HG02870 (cell line): Measurements from ENCODE around the gene DTNA.
"Not testable (repeated sequence)": the region's sequence is repeated elsewhere in the genome, so short reads cannot be mapped to it uniquely, and the experiment has no call there.

Experiments
- ATAC-seq: cut with Tn5 transposase; IDR thresholded peaks from one replicate; pipeline ENCODE4 v1.9.1; 2021; ENCODE audit warnings: mild to moderate bottlenecking, moderate library complexity; ENCODE audit not compliant: unreplicated experiment

DTNA gene

GRCh38 chr18:34887881-34888580 is 177.9 kb downstream of the DTNA start:
- ATAC-seq = no peak

GRCh38 chr18:34890486-34891085 is 180.5 kb downstream of the DTNA start:
- ATAC-seq = no peak

- no peak for ATAC-seq
These were observed 182.3 kb downstream of the DTNA start for GRCh38 chr18:34892379-34892778.

- no peak for ATAC-seq
These were observed 183.1 kb downstream of the DTNA start for GRCh38 chr18:34893239-34893638.

- ATAC-seq = no peak
These were observed 191.2 kb downstream of the DTNA start for GRCh38 chr18:34901299-34901698.

GRCh38 chr18:34904994-34905393 is 194.9 kb downstream of the DTNA start:
- no peak for ATAC-seq

- ATAC-seq = not testable (repeated sequence)
These were observed 196.9 kb downstream of the DTNA start for GRCh38 chr18:34906985-34907384.

- ATAC-seq = no peak
These were observed 199.7 kb downstream of the DTNA start for GRCh38 chr18:34909637-34910364.

- no peak for ATAC-seq
These were observed 201.0 kb downstream of the DTNA start for GRCh38 chr18:34911081-34911480.

- no peak for ATAC-seq
These were observed 201.7 kb downstream of the DTNA start for GRCh38 chr18:34911661-34912384.

GRCh38 chr18:34913837-34914661 is 204.0 kb downstream of the DTNA start:
- ATAC-seq = no peak

GRCh38 chr18:34915046-34915445 is 204.9 kb downstream of the DTNA start:
- ATAC-seq = no peak

GRCh38 chr18:34916539-34916938 is 206.4 kb downstream of the DTNA start:
- not testable (repeated sequence) for ATAC-seq

GRCh38 chr18:34918856-34919255 is 208.8 kb downstream of the DTNA start:
- ATAC-seq = no peak

- no peak for ATAC-seq
These were observed 211.1 kb downstream of the DTNA start for GRCh38 chr18:34921226-34921625.

- ATAC-seq = no peak
These were observed 211.8 kb downstream of the DTNA start for GRCh38 chr18:34921811-34922385.

- not testable (repeated sequence) for ATAC-seq
These were observed 212.5 kb downstream of the DTNA start for GRCh38 chr18:34922594-34922993.

GRCh38 chr18:34923911-34924310 is 213.8 kb downstream of the DTNA start:
- no peak for ATAC-seq

GRCh38 chr18:34926683-34927082 is 216.6 kb downstream of the DTNA start:
- ATAC-seq = no peak

GRCh38 chr18:34928088-34928753 is 218.1 kb downstream of the DTNA start:
- no peak for ATAC-seq
